Fibroblast of skin of scalp (primary cell): ENCODE results near the gene TFDP1.

Source experiments
- DNase-seq: peaks from one replicate; pipeline ENCODE4 v3.0.0-alpha.2; 2013

The TFDP1 gene

GRCh38 chr13:113668491-113668971 lies 84.0 kb downstream of the TFDP1 start:
- no peak for DNase-seq

GRCh38 chr13:113669231-113669754 lies 84.7 kb downstream of the TFDP1 start:
- DNase-seq: no peak

GRCh38 chr13:113669755-113670341 lies 85.3 kb downstream of the TFDP1 start:
- DNase-seq: no peak

- no peak for DNase-seq
These were observed 86.0 kb downstream of the TFDP1 start for GRCh38 chr13:113670541-113670940.

GRCh38 chr13:113671066-113672001 lies 86.8 kb downstream of the TFDP1 start:
- DNase-seq: no peak

GRCh38 chr13:113672002-113672651 lies 87.6 kb downstream of the TFDP1 start:
- peak; percentile 20 for DNase-seq
